HepG2 (cell line): ENCODE results near the gene AGPAT3. TPM values are rescaled to one million over a fixed set of nuclear protein-coding genes. Genes with fewer than 3 reads are reported as not detected.
A peak's percentile ranks its signal among the peaks of the same experiment; 100 is the strongest.

ENCODE experiments used
- ATAC-seq: fragments of 200-7000 bp; cut with Tn5 transposase; 3 replicates; pipeline ENCODE4 v1.9.1; 2020; ENCODE audit warnings: mild to moderate bottlenecking, moderate library complexity
- BruUV-seq: library from RNA; stranded (reverse); fragments of 400-500 nt; replicated peaks from 2 replicates; lab custom pipeline; 2021; lab: Mats Ljungman, UMichigan
- CTCF ChIA-PET: fragments of 300-600 bp; formaldehyde crosslinking; extraction: SDS; loops from one replicate; lab custom pipeline; 2021; ENCODE audit warnings: low total read pairs, inconsistent platforms, low intra/inter-chr PET ratio; lab: Yijun Ruan, JAX
- POLR2A ChIA-PET: fragments of 350-600 bp; sonication (Branson Sonifier 250); formaldehyde crosslinking; loops from one replicate; lab custom pipeline; 2020; ENCODE audit warnings: antibody characterized with exemption, inconsistent platforms; lab: Yijun Ruan, JAX
- DNase-seq: peaks from one replicate; pipeline ENCODE4 v3.0.0-alpha.2; 2015; ENCODE audit warnings: low spot score
- FAIRE-seq: peaks from 3 replicates; lab custom pipeline; 2011; peaks lifted over from hg19 to GRCh38; lab: Jason Lieb, UNC
- H2AFZ ChIP-seq: one replicate; pipeline ENCODE4 v1.6.1; 2011; ENCODE audit warnings: low read length, inconsistent platforms
- H3K27ac ChIP-seq: fragments of 300-600 bp; 3 replicates; pipeline ENCODE4 v1.8.0; 2011; ENCODE audit warnings: mixed run types, mild to moderate bottlenecking, mixed read lengths, low read length, inconsistent platforms; ENCODE audit not compliant: insufficient read depth; ENCODE audit errors: extremely low read length
- H3K27me3 ChIP-seq, 2 experiments: fragments of 200-600 bp in 1 of 2; 2 replicates in 1 of 2; 3 replicates in 1 of 2; pipeline versions ENCODE4 v1.6.0 to v1.8.0; 2011; ENCODE audit warnings: low read length in 2 of 2, mild to moderate bottlenecking in 2 of 2, moderate library complexity in 2 of 2, inconsistent platforms in 1 of 2; ENCODE audit not compliant: insufficient read depth in 2 of 2, control insufficient read depth in 1 of 2
- H3K36me3 ChIP-seq, 2 experiments: fragments of 200-600 bp in 1 of 2; replicated peaks in 1 of 2; 2 replicates in 1 of 2; 3 replicates in 1 of 2; pipeline versions ENCODE4 v1.5.1 to v1.8.0; 2011; ENCODE audit warnings: low read length in 2 of 2, inconsistent platforms in 1 of 2; ENCODE audit not compliant: insufficient read depth in 2 of 2, control insufficient read depth in 1 of 2
- H3K4me1 ChIP-seq: 2 replicates; pipeline ENCODE4 v1.5.1; 2012; ENCODE audit warnings: low read length, inconsistent platforms; ENCODE audit not compliant: insufficient read depth
- H3K4me2 ChIP-seq: 2 replicates; pipeline ENCODE4 v1.6.0; 2011; ENCODE audit warnings: low read depth, low read length, inconsistent platforms
- H3K4me3 ChIP-seq, 3 experiments: fragments of 200-600 bp in 1 of 3; sonication (generic), shearing (Covaris generic) in 1 of 3; replicated peaks in 1 of 3; 2 replicates each; pipeline ENCODE4 v1.5.1; 2011 to 2016; ENCODE audit warnings: low read length in 3 of 3, inconsistent platforms in 2 of 3, low read depth in 2 of 3, mild to moderate bottlenecking in 2 of 3, control low read depth in 1 of 3, mixed read lengths in 1 of 3; ENCODE audit not compliant: insufficient read depth in 1 of 3
- H3K79me2 ChIP-seq: one replicate; pipeline ENCODE4 v1.6.1; 2011; ENCODE audit warnings: low read length, inconsistent platforms; ENCODE audit not compliant: insufficient read depth
- H3K9ac ChIP-seq: 2 replicates; pipeline ENCODE4 v1.6.0; 2011; ENCODE audit warnings: mild to moderate bottlenecking, low read depth, low read length, inconsistent platforms; ENCODE audit not compliant: insufficient read depth
- H3K9me3 ChIP-seq: 2 replicates; pipeline ENCODE4 v1.5.1; 2012; ENCODE audit warnings: mild to moderate bottlenecking, low read length
- H4K20me1 ChIP-seq: 2 replicates; pipeline ENCODE4 v1.6.0; 2011; ENCODE audit warnings: inconsistent platforms, mild to moderate bottlenecking, low read length, moderate library complexity; ENCODE audit not compliant: insufficient read depth
- ATAD3A ChIP-seq: sonication (generic); formaldehyde crosslinking; IDR thresholded peaks from 2 replicates; pipeline ENCODE4 v1.4.0; 2020; ENCODE audit warnings: missing genetic modification reagents
- BORCS8-MEF2B ChIP-seq: sonication (generic); formaldehyde crosslinking; IDR thresholded peaks from 2 replicates; pipeline ENCODE4 v1.8.0; 2022; ENCODE audit warnings: mild to moderate bottlenecking, missing genetic modification reagents
- PHF5A ChIP-seq: IDR thresholded peaks from one replicate; pipeline ENCODE4 v1.6.1; 2018; ENCODE audit warnings: low read depth, missing genetic modification reagents; ENCODE audit not compliant: unreplicated experiment
- SCMH1 ChIP-seq: sonication (generic); formaldehyde crosslinking; IDR thresholded peaks from 2 replicates; pipeline ENCODE4 v1.9.0; 2021; ENCODE audit warnings: missing genetic modification reagents, mild to moderate bottlenecking, borderline replicate concordance
- TMF1 ChIP-seq: sonication (generic); formaldehyde crosslinking; IDR thresholded peaks from 2 replicates; pipeline ENCODE4 v1.8.1; 2022; ENCODE audit warnings: low read depth, missing genetic modification reagents
- ZBED4 ChIP-seq: sonication (generic); formaldehyde crosslinking; IDR thresholded peaks from 2 replicates; pipeline ENCODE4 v1.4.0; 2020; ENCODE audit warnings: missing genetic modification reagents, borderline replicate concordance
- ZFP1 ChIP-seq: IDR thresholded peaks from 2 replicates; pipeline ENCODE4 v1.6.1; 2016
- ZFP41 ChIP-seq: sonication (generic); formaldehyde crosslinking; IDR thresholded peaks from 2 replicates; pipeline ENCODE4 v1.4.0; 2020; ENCODE audit warnings: mild to moderate bottlenecking, missing genetic modification reagents, borderline replicate concordance
- ZNF460 ChIP-seq: sonication (generic); formaldehyde crosslinking; IDR thresholded peaks from 2 replicates; pipeline ENCODE4 v1.5.1; 2020; ENCODE audit warnings: missing genetic modification reagents, mild to moderate bottlenecking, borderline replicate concordance
- WGBS: methylation state at CpG from one replicate; pipeline ENCODE4 v1.1.6; 2017; ENCODE audit warnings: low lambda C conversion rate; 5-methylcytosine and 5-hydroxymethylcytosine counted together
- in situ Hi-C: cut with HindIII; loops from 2 replicates; pipeline ENCODE4 v1.10.0; 2017; ENCODE audit warnings: low pct_unique_long_range_greater_than_20kb; ENCODE audit not compliant: extremely low pct_ligation_motif_present
- intact Hi-C: fragments of 100-400 bp; cut with micrococcal nuclease; formaldehyde crosslinking; loops from one replicate; pipeline ENCODE4 v1.10.0; 2022; ENCODE audit not compliant: unreplicated experiment
- polyA plus RNA-seq, 8 experiments: library from polyadenylated mRNA; depleted of rRNA in 3 of 8; stranded (reverse) in 7 of 8; unstranded in 1 of 8; fragments of >200 nt; fragmentation: Illumina TruSeq in 4 of 8; extraction: Trizol in 4 of 8; gene quantifications; 2 replicates each; pipeline versions ENCODE4 v1.2.1 to v1.2.3, GENCODE V29; 2011 to 2016; ENCODE audit warnings: low read depth in 4 of 8, missing spikeins in 1 of 8, mixed read lengths in 1 of 8; ENCODE audit not compliant: insufficient read depth in 1 of 8
- total RNA-seq, 5 experiments: library from RNA; depleted of rRNA; stranded (reverse); fragments of >200 nt; fragmentation: Illumina TruSeq; extraction: Trizol; gene quantifications; 2 replicates each; pipeline ENCODE4 v1.2.3, GENCODE V29; 2016; ENCODE audit warnings: low read depth in 1 of 5

AGPAT3 gene
- total and polyA plus RNA-seq, 2 of the 13 experiments (the other 11 are each of a cell fraction or from before 2014, with no cell fraction given) = 32.2 to 54.4 TPM

DNA sequence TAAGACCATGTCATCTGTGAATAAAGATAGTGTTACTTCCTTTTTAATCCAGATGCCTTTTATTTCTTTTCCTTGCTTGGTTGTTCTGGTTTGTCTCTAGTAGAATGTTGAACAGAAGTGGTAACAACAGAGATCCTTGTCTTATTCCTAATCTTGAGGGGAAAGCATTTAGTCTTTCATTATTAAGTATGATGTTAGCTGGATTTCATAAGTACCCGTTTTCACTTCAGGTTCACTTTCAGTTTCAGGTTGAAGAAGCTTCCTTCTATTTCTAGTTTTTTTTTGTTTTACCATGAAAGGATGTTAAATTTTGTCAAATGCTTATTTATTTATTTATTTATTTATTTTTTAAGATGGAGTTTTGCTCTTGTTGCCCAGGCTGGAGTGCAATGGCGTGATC lies 22.3 kb upstream of the AGPAT3 start:
- FAIRE-seq (peak; percentile 4), DNase-seq (no peak), ATAC-seq (no peak)
- H3K79me2 ChIP-seq = no peaks in the 10 kb centered on the region
- CTCF ChIA-PET = no interaction called here
- POLR2A ChIA-PET = no interaction called here
- no TSS peak for BruUV-seq
- peak overlapping the region; percentile 23; the same call in 1 of the 2 replicates for H3K4me2 ChIP-seq
- H3K4me3 ChIP-seq = no peak overlapping the region
- no peak overlapping the region for H3K9ac ChIP-seq
- no peaks in the 10 kb centered on the region for H3K36me3 ChIP-seq
- no peaks in the 10 kb centered on the region for H3K9me3 ChIP-seq
- H3K4me1 ChIP-seq = peaks cover 23% of the 10 kb centered on the region
- TF ChIP-seq ZBED4 (CRISPR knock-in tag) (no peak), SCMH1 (CRISPR knock-in tag) (no peak), ZNF460 (CRISPR knock-in tag) (no peak), PHF5A (CRISPR knock-in tag) (no peak), TMF1 (no peak), ZFP41 (CRISPR knock-in tag) (no peak), ZFP1 (CRISPR knock-in tag) (no peak), BORCS8-MEF2B (CRISPR knock-in tag) (no peak), ATAD3A (CRISPR knock-in tag) (no peak)
- no peak overlapping the region for H3K27ac ChIP-seq
- H4K20me1 ChIP-seq = no peaks in the 10 kb centered on the region
- no peak overlapping the region for H2AFZ ChIP-seq
- in situ Hi-C loops = no loop called here
- WGBS = 40% methylated on average over 2 of the region's 2 CpGs
- H3K27me3 ChIP-seq = no peaks in the 10 kb centered on the region
- intact Hi-C loops = no loop called here
